ENCODE data around the gene APOBEC3B.

Gene APOBEC3B

GRCh38 chr22:38949889-38950405 is 32.2 kb upstream of the APOBEC3B start:
- DNase-seq (ENCODE audit: insufficient read length, low spot score) = no peak
- TF ChIP-seq SPI1 (IDR thresholded peaks at IDR 0.05; ENCODE audit: low read depth, low read length) = no peak
- TF ChIP-seq PAX5 (IDR thresholded peaks at IDR 0.05; ENCODE audit: insufficient read depth, low read length, severe bottlenecking) = no peak
- TF ChIP-seq POLR2AphosphoS5 (IDR thresholded peaks at IDR 0.05; ENCODE audit: low read depth, low read length) = no peak
- TF ChIP-seq TAF1 (IDR thresholded peaks at IDR 0.05; ENCODE audit: low read depth, low read length) = no peak
- no peak for TF ChIP-seq POU2F2 (IDR thresholded peaks at IDR 0.05; ENCODE audit: low read depth, low read length)
- no peak for TF ChIP-seq POLR2A (IDR thresholded peaks at IDR 0.05; ENCODE audit: low read depth, low read length)
- FAIRE-seq = no peak

- TF ChIP-seq POLR2AphosphoS5 (IDR thresholded peaks at IDR 0.05; ENCODE audit: low read depth, low read length) = no peak
- no peak for TF ChIP-seq TAF1 (IDR thresholded peaks at IDR 0.05; ENCODE audit: low read depth, low read length)
- TF ChIP-seq POU2F2 (IDR thresholded peaks at IDR 0.05; ENCODE audit: low read depth, low read length) = no peak
- TF ChIP-seq POLR2A (IDR thresholded peaks at IDR 0.05; ENCODE audit: low read depth, low read length) = no peak
- no peak for TF ChIP-seq PAX5 (IDR thresholded peaks at IDR 0.05; ENCODE audit: insufficient read depth, low read length, severe bottlenecking)
- TF ChIP-seq SPI1 (IDR thresholded peaks at IDR 0.05; ENCODE audit: low read depth, low read length) = no peak
- FAIRE-seq (no peak), DNase-seq (ENCODE audit: insufficient read length, low spot score) (no peak)
Measured at GRCh38 chr22:38950527-38951295, 31.4 kb upstream of the APOBEC3B start.

- no peak for FAIRE-seq
- no peak for DNase-seq (ENCODE audit: insufficient read length, low spot score)
- TF ChIP-seq TAF1 (IDR thresholded peaks at IDR 0.05; ENCODE audit: low read depth, low read length) = no peak
- no peak for TF ChIP-seq SPI1 (IDR thresholded peaks at IDR 0.05; ENCODE audit: low read depth, low read length)
- TF ChIP-seq POU2F2 (IDR thresholded peaks at IDR 0.05; ENCODE audit: low read depth, low read length) = no peak
- TF ChIP-seq POLR2A (IDR thresholded peaks at IDR 0.05; ENCODE audit: low read depth, low read length) = no peak
- no peak for TF ChIP-seq POLR2AphosphoS5 (IDR thresholded peaks at IDR 0.05; ENCODE audit: low read depth, low read length)
- no peak for TF ChIP-seq PAX5 (IDR thresholded peaks at IDR 0.05; ENCODE audit: insufficient read depth, low read length, severe bottlenecking)
Measured at GRCh38 chr22:38951734-38952133, 30.4 kb upstream of the APOBEC3B start.

- FAIRE-seq (no peak), DNase-seq (ENCODE audit: insufficient read length, low spot score) (no peak)
- TF ChIP-seq POU2F2 (IDR thresholded peaks at IDR 0.05; ENCODE audit: low read depth, low read length) (no peak), POLR2A (IDR thresholded peaks at IDR 0.05; ENCODE audit: low read depth, low read length) (no peak), TAF1 (IDR thresholded peaks at IDR 0.05; ENCODE audit: low read depth, low read length) (no peak), SPI1 (IDR thresholded peaks at IDR 0.05; ENCODE audit: low read depth, low read length) (no peak), PAX5 (IDR thresholded peaks at IDR 0.05; ENCODE audit: insufficient read depth, low read length, severe bottlenecking) (no peak), POLR2AphosphoS5 (IDR thresholded peaks at IDR 0.05; ENCODE audit: low read depth, low read length) (no peak)
Measured at GRCh38 chr22:38952281-38952993, 29.7 kb upstream of the APOBEC3B start.

GRCh38 chr22:38953091-38953490 is 29.1 kb upstream of the APOBEC3B start:
- no peak for FAIRE-seq
- DNase-seq (ENCODE audit: insufficient read length, low spot score) = no peak
- TF ChIP-seq SPI1 (IDR thresholded peaks at IDR 0.05; ENCODE audit: low read depth, low read length) (no peak), PAX5 (IDR thresholded peaks at IDR 0.05; ENCODE audit: insufficient read depth, low read length, severe bottlenecking) (no peak), TAF1 (IDR thresholded peaks at IDR 0.05; ENCODE audit: low read depth, low read length) (no peak), POLR2AphosphoS5 (IDR thresholded peaks at IDR 0.05; ENCODE audit: low read depth, low read length) (no peak), POLR2A (IDR thresholded peaks at IDR 0.05; ENCODE audit: low read depth, low read length) (no peak), POU2F2 (IDR thresholded peaks at IDR 0.05; ENCODE audit: low read depth, low read length) (no peak)

GRCh38 chr22:38953577-38954413 is 28.4 kb upstream of the APOBEC3B start:
- peak; percentile 96 for FAIRE-seq
- DNase-seq (ENCODE audit: insufficient read length, low spot score) = peak; percentile 83
- TF ChIP-seq POU2F2 (IDR thresholded peaks at IDR 0.05; ENCODE audit: low read depth, low read length) (no peak), POLR2AphosphoS5 (IDR thresholded peaks at IDR 0.05; ENCODE audit: low read depth, low read length) (no peak), TAF1 (IDR thresholded peaks at IDR 0.05; ENCODE audit: low read depth, low read length) (no peak), POLR2A (IDR thresholded peaks at IDR 0.05; ENCODE audit: low read depth, low read length) (peak; percentile 47; the same call in 1 of the 2 replicates)

GRCh38 chr22:38954414-38955043 is 27.6 kb upstream of the APOBEC3B start:
- DNase-seq (ENCODE audit: insufficient read length, low spot score) = no peak
- TF ChIP-seq POLR2A (IDR thresholded peaks at IDR 0.05; ENCODE audit: low read depth, low read length) = no peak
- TF ChIP-seq POLR2AphosphoS5 (IDR thresholded peaks at IDR 0.05; ENCODE audit: low read depth, low read length) = no peak
- no peak for TF ChIP-seq PAX5 (IDR thresholded peaks at IDR 0.05; ENCODE audit: insufficient read depth, low read length, severe bottlenecking)
- no peak for TF ChIP-seq POU2F2 (IDR thresholded peaks at IDR 0.05; ENCODE audit: low read depth, low read length)
- TF ChIP-seq SPI1 (IDR thresholded peaks at IDR 0.05; ENCODE audit: low read depth, low read length) = no peak
- no peak for TF ChIP-seq TAF1 (IDR thresholded peaks at IDR 0.05; ENCODE audit: low read depth, low read length)
- peak; percentile 69 for FAIRE-seq

GRCh38 chr22:38955250-38955905 is 26.8 kb upstream of the APOBEC3B start:
- peak; percentile 40 for FAIRE-seq
- TF ChIP-seq TAF1 (IDR thresholded peaks at IDR 0.05; ENCODE audit: low read depth, low read length) (no peak), POLR2AphosphoS5 (IDR thresholded peaks at IDR 0.05; ENCODE audit: low read depth, low read length) (no peak), POLR2A (IDR thresholded peaks at IDR 0.05; ENCODE audit: low read depth, low read length) (no peak), SPI1 (IDR thresholded peaks at IDR 0.05; ENCODE audit: low read depth, low read length) (no peak), POU2F2 (IDR thresholded peaks at IDR 0.05; ENCODE audit: low read depth, low read length) (no peak), PAX5 (IDR thresholded peaks at IDR 0.05; ENCODE audit: insufficient read depth, low read length, severe bottlenecking) (no peak)
- no peak for DNase-seq (ENCODE audit: insufficient read length, low spot score)

Measured in GM12891 (cell line).